ENCODE measurements around the gene CACNA1C. TPM values are rescaled to one million over a fixed set of nuclear protein-coding genes. Genes with fewer than 3 reads are reported as not detected.

Gene CACNA1C
- total and polyA plus RNA-seq, 2 of the 4 experiments (the other 2 are of a cell fraction) = 1.6 to 2.6 TPM

DNA sequence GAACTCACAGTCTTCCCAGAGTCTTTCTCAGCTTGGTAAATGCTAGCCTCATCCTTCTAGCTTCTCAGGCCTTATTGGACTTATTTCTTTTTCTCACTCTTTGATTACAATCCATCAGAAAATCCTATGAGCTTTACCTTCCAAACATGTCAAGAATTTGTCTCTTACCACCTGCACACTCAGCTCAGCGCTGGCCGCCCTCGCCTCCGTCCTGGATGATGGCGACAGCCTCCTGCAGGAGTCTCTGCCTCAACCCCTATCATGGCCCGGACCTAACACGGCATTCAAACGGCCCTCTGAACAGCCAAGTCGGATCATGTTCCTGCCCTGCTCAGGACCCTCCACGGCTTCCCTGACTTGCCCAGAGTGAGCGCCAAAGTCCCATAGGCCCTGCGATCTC lies 408.9 kb downstream of the CACNA1C start:
- intact Hi-C loops (cut with micrococcal nuclease) = no loop called here

More for the DNA sequence above, 408.9 kb downstream of the CACNA1C start:
- DNase-seq (no peak), ATAC-seq (ENCODE audit: low read depth) (no peak)
- H2AFZ ChIP-seq (replicated peaks; ENCODE audit: low read length, poor library complexity) = no peak overlapping the region
- no peak overlapping the region for H3K56ac ChIP-seq (ENCODE audit: extremely low read depth, insufficient read depth, low read length)
- dilution Hi-C loops (cut with HindIII; ENCODE audit: low sequenced_read_pairs, unreplicated experiment) (no loop called here), in situ Hi-C loops (cut with MboI; ENCODE audit: low sequenced_read_pairs) (no loop called here)
- H2BK120ac ChIP-seq (ENCODE audit: low read depth, low read length) = no peak overlapping the region
- ChIA-PET POLR2A (ENCODE audit: unreplicated experiment) (no interaction called here), CTCF (interaction anchor here (0.6 kb wide), 1 partner anchor 24 kb away, joined by 3 read pairs; no protein-coding TSS in a partner anchor)
- H3K9ac ChIP-seq (ENCODE audit: low read depth, low read length) = no peak overlapping the region
- 86% methylated on average over 8 of the region's 12 CpGs; no CpG with 5 or more reads in 1 of the 2 experiments for WGBS, 2 experiments (ENCODE audit: extremely low coverage in 2 of 2, insufficient read length in 1 of 2)
- no peaks in the 10 kb centered on the region for H3K4me1 ChIP-seq (ENCODE audit: control insufficient read depth, insufficient read depth, low read length)
- H3K4me2 ChIP-seq (ENCODE audit: low read depth, low read length) = no peak overlapping the region
- H4K5ac ChIP-seq (ENCODE audit: low read depth, low read length) = no peak overlapping the region
- no peaks in the 10 kb centered on the region for H4K20me1 ChIP-seq (ENCODE audit: insufficient read depth, low read length)
- no peak overlapping the region for H2AK9ac ChIP-seq (replicated peaks; ENCODE audit: low read depth, low read length, poor library complexity)
- BruUV-seq (replicated peaks) = no TSS peak
- H4K8ac ChIP-seq (ENCODE audit: low read depth in 2 of 2, low read length in 2 of 2) = no peak overlapping the region
- H3K9me1 ChIP-seq (ENCODE audit: insufficient read depth, low read length) = no peaks in the 10 kb centered on the region
- H2BK15ac ChIP-seq (ENCODE audit: low read depth, low read length) = no peak overlapping the region
- no peak overlapping the region for H3K4me3 ChIP-seq (ENCODE audit: insufficient read depth, low read depth, low read length)
- H2BK20ac ChIP-seq (ENCODE audit: low read depth, low read length) = no peak overlapping the region
- peaks cover 21% of the 10 kb centered on the region for H3K36me3 ChIP-seq (ENCODE audit: control insufficient read depth, insufficient read depth, low read length)
- H3K27me3 ChIP-seq (ENCODE audit: control insufficient read depth, insufficient read depth, low read length) = peaks cover 2% of the 10 kb centered on the region
- no peak overlapping the region for H3K23ac ChIP-seq (ENCODE audit: low read depth, low read length)
- no peaks in the 10 kb centered on the region for H3K79me1 ChIP-seq (ENCODE audit: low read depth in 1 of 2, low read length in 2 of 2)
- no peak overlapping the region for H2BK5ac ChIP-seq (ENCODE audit: low read depth, low read length, poor library complexity, severe bottlenecking)
- H3K18ac ChIP-seq (ENCODE audit: low read depth, low read length) = no peak overlapping the region
- no peak overlapping the region for H3K27ac ChIP-seq (ENCODE audit: insufficient read depth, low read length)
- H2AK5ac ChIP-seq (ENCODE audit: low read depth, low read length) = no peak overlapping the region
- H3K4ac ChIP-seq (ENCODE audit: low read depth, low read length) = no peak overlapping the region
- H3K14ac ChIP-seq (replicated peaks; ENCODE audit: low read depth, low read length) = no peak overlapping the region
- no peak for TF ChIP-seq RCOR1 (IDR thresholded peaks at IDR 0.05; ENCODE audit: insufficient replicate concordance, low read length)
- TF ChIP-seq SMC3 (IDR thresholded peaks at IDR 0.05; ENCODE audit: low read depth, low read length) = no peak
- TF ChIP-seq FOS (IDR thresholded peaks at IDR 0.05; ENCODE audit: low read depth, low read length) = no peak
- no peak for TF ChIP-seq RAD21 (IDR thresholded peaks at IDR 0.05; ENCODE audit: low read length)
- no peak for TF ChIP-seq MAZ (IDR thresholded peaks at IDR 0.05; ENCODE audit: borderline replicate concordance, low read depth, low read length)
- TF ChIP-seq CHD1 (IDR thresholded peaks at IDR 0.05; ENCODE audit: low read depth, low read length) = no peak
- TF ChIP-seq RFX5 (IDR thresholded peaks at IDR 0.05; ENCODE audit: low read depth, low read length) = no peak
- no peak for TF ChIP-seq POLR2A (IDR thresholded peaks at IDR 0.05; ENCODE audit: low read depth, low read length)
- no peaks in the 10 kb centered on the region for H3K9me3 ChIP-seq (ENCODE audit: control insufficient read depth, insufficient read depth, low read length)
- no peak overlapping the region for H4K91ac ChIP-seq (ENCODE audit: insufficient read depth, low read depth, low read length)

All from IMR-90 (cell line).